CD4-positive, alpha-beta T cell (primary cell): Measurements from ENCODE around the gene SEPTIN1. TPM values are rescaled to one million over a fixed set of nuclear protein-coding genes. Genes with fewer than 3 reads are reported as not detected.
"Not testable (repeated sequence)": the region's sequence is repeated elsewhere in the genome, so short reads cannot be mapped to it uniquely, and the experiment has no call there.

Experiments used
- ATAC-seq: fragments of 200-7000 bp; cut with Tn5 transposase; one replicate; pipeline ENCODE4 v1.10.0; 2022; ENCODE audit warnings: mild to moderate bottlenecking; ENCODE audit not compliant: poor library complexity
- CTCF ChIA-PET: fragments of 350-600 bp; sonication (Branson Sonifier 250); formaldehyde crosslinking; loops from one replicate; lab custom pipeline; 2021; ENCODE audit warnings: antibody characterized with exemption, inconsistent platforms; lab: Charles Lee
- POLR2A ChIA-PET: fragments of 350-600 bp; sonication (Branson Sonifier 250); formaldehyde crosslinking; loops from one replicate; lab custom pipeline; 2021; ENCODE audit warnings: antibody characterized with exemption, inconsistent platforms; lab: Charles Lee
- DNase-seq, 14 experiments: peaks; one replicate each; pipeline ENCODE4 v3.0.0-alpha.2; 2013 to 2020; ENCODE audit warnings: mixed read lengths in 2 of 14
- H3K27ac ChIP-seq, 2 donors: one replicate each; pipeline versions ENCODE4 v1.5.1 to v1.7.0; 2013; ENCODE audit warnings: low read length in 2 of 2, low read depth in 1 of 2, mild to moderate bottlenecking in 1 of 2
- H3K27me3 ChIP-seq, 2 experiments: 1 replicate in 1 of 2; 2 replicates in 1 of 2; pipeline versions ENCODE4 v1.6.1 to v1.7.0; 2013; ENCODE audit warnings: low read length in 2 of 2, control low read depth in 1 of 2, mild to moderate bottlenecking in 1 of 2, moderate library complexity in 1 of 2; ENCODE audit not compliant: insufficient read depth in 2 of 2, control insufficient read depth in 1 of 2
- H3K36me3 ChIP-seq: one replicate; pipeline ENCODE4 v1.6.1; 2013; ENCODE audit warnings: low read length, control low read depth; ENCODE audit not compliant: insufficient read depth
- H3K4me1 ChIP-seq: one replicate; pipeline ENCODE4 v1.6.1; 2013; ENCODE audit warnings: low read length, control low read depth; ENCODE audit not compliant: insufficient read depth
- H3K4me3 ChIP-seq: one replicate; pipeline ENCODE4 v1.5.1; 2013; ENCODE audit warnings: mild to moderate bottlenecking, low read length, moderate library complexity
- H3K9me3 ChIP-seq, 2 experiments: 1 replicate in 1 of 2; 2 replicates in 1 of 2; pipeline versions ENCODE4 v1.6.1 to v1.7.0; 2013; ENCODE audit warnings: low read length in 2 of 2, mild to moderate bottlenecking in 2 of 2, control low read depth in 1 of 2, moderate library complexity in 1 of 2; ENCODE audit not compliant: control insufficient read depth in 1 of 2, insufficient read depth in 1 of 2
- H3K27ac Mint-ChIP-seq: one replicate; pipeline ENCODE4 v1.8.0; 2020; ENCODE audit warnings: mixed read lengths
- H3K27me3 Mint-ChIP-seq: one replicate; pipeline ENCODE4 v1.8.0; 2021; ENCODE audit warnings: mixed read lengths
- H3K36me3 Mint-ChIP-seq: one replicate; pipeline ENCODE4 v1.8.0; 2021; ENCODE audit warnings: low read depth, mixed read lengths
- H3K4me1 Mint-ChIP-seq: one replicate; pipeline ENCODE4 v1.8.0; 2021; ENCODE audit warnings: low read depth, mixed read lengths
- H3K4me3 Mint-ChIP-seq: one replicate; pipeline ENCODE4 v1.8.0; 2020; ENCODE audit warnings: mild to moderate bottlenecking, mixed read lengths
- H3K9me3 Mint-ChIP-seq: one replicate; pipeline ENCODE4 v1.8.0; 2020; ENCODE audit warnings: mixed read lengths
- intact Hi-C, 2 experiments: fragments of 100-400 bp; cut with DNase I in 1 of 2; cut with micrococcal nuclease in 1 of 2; formaldehyde crosslinking; loops; one replicate each; pipeline versions ENCODE4 v1.15.1 to v1.9.0; 2023 to 2025; cut with DNase I, micrococcal nuclease
- total RNA-seq, 174 experiments: library from RNA in 2 of 174; stranded (reverse) in 2 of 174; gene quantifications; one replicate each; pipeline ENCODE4 v1.2.3 and lab custom pipeline; 2021 to 2026
- TF ChIP-seq, protein P1 (sequence below): fragments of 200-600 bp; IDR thresholded peaks from one replicate; pipeline ENCODE4 v1.8.0; 2022; ENCODE audit warnings: antibody characterized with exemption, mild to moderate bottlenecking

The SEPTIN1 gene
- total RNA-seq, 2 experiments from 2014 or later = 161 to 163 TPM

DNA sequence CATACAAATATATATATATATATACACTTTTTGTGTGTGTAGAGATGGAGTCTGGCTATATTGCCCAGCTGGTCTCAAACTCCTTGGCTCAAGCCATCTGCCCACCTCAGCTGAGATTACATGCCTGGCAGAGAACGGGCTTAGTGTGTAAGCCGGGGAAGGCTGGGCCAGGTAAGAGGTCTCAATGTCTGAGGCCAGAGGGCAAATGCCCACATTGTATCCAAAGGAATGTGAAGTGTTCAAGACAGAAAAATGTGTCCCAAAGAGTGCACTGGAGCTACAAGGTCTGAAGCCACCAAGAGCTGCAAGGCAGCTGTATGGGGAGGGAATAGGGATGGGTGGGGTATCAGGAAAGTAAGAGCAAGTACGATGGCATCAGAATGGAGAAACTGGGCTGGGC is 36.1 kb downstream of the SEPTIN1 start:
- intact Hi-C loops = no loop called here
- POLR2A ChIA-PET = no interaction called here

DNA sequence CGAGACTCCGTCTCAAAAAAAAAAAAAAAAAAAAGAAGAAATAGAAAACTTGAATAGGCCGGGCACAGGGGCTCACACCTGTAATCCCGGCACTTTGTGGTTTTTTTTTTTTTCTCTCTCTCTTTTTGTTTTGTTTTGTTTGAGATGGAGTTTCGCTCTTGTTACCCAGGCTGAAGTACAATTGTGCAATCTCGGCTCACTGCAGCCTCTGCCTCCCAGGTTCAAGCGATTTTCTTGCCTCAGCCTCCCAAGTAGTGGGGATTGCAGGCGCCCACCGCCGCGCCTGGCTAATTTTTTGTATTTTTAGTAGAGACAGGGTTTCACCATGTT is 38.9 kb downstream of the SEPTIN1 start:
- H3K27me3 ChIP-seq, H3K27ac ChIP-seq, intact Hi-C loops, CTCF ChIA-PET, H3K4me1 Mint-ChIP-seq, H3K36me3 Mint-ChIP-seq, H3K9me3 ChIP-seq, POLR2A ChIA-PET, H3K4me3 ChIP-seq, H3K9me3 Mint-ChIP-seq, DNase-seq, H3K36me3 ChIP-seq, H3K4me3 Mint-ChIP-seq, H3K27ac Mint-ChIP-seq, H3K27me3 Mint-ChIP-seq, H3K4me1 ChIP-seq, ATAC-seq: not testable (repeated sequence)

More for the DNA sequence above, 36.1 kb downstream of the SEPTIN1 start:
- CTCF ChIA-PET = interaction anchor here (0.8 kb wide), 1 partner anchor 63 kb away, joined by 3 read pairs; no protein-coding TSS in a partner anchor
- H3K36me3 Mint-ChIP-seq = peaks cover 21% of the 10 kb centered on the region
- DNase-seq (no peak), ATAC-seq (no peak)
- H3K9me3 Mint-ChIP-seq = no peaks in the 10 kb centered on the region
- Histone ChIP-seq H3K4me3 (no peak overlapping the region), H3K27me3 (no peaks in the 10 kb centered on the region), H3K27ac (no peak overlapping the region), H3K36me3 (peaks cover 11% of the 10 kb centered on the region), H3K9me3 (no peaks in the 10 kb centered on the region), H3K4me1 (no peaks in the 10 kb centered on the region)
- no peak overlapping the region for H3K4me3 Mint-ChIP-seq
- peaks cover 7% of the 10 kb centered on the region for H3K4me1 Mint-ChIP-seq
- H3K27ac Mint-ChIP-seq = no peak overlapping the region
- H3K27me3 Mint-ChIP-seq = no peaks in the 10 kb centered on the region
- TF ChIP-seq, protein P1, sequence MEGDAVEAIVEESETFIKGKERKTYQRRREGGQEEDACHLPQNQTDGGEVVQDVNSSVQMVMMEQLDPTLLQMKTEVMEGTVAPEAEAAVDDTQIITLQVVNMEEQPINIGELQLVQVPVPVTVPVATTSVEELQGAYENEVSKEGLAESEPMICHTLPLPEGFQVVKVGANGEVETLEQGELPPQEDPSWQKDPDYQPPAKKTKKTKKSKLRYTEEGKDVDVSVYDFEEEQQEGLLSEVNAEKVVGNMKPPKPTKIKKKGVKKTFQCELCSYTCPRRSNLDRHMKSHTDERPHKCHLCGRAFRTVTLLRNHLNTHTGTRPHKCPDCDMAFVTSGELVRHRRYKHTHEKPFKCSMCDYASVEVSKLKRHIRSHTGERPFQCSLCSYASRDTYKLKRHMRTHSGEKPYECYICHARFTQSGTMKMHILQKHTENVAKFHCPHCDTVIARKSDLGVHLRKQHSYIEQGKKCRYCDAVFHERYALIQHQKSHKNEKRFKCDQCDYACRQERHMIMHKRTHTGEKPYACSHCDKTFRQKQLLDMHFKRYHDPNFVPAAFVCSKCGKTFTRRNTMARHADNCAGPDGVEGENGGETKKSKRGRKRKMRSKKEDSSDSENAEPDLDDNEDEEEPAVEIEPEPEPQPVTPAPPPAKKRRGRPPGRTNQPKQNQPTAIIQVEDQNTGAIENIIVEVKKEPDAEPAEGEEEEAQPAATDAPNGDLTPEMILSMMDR = no peak

DNA sequence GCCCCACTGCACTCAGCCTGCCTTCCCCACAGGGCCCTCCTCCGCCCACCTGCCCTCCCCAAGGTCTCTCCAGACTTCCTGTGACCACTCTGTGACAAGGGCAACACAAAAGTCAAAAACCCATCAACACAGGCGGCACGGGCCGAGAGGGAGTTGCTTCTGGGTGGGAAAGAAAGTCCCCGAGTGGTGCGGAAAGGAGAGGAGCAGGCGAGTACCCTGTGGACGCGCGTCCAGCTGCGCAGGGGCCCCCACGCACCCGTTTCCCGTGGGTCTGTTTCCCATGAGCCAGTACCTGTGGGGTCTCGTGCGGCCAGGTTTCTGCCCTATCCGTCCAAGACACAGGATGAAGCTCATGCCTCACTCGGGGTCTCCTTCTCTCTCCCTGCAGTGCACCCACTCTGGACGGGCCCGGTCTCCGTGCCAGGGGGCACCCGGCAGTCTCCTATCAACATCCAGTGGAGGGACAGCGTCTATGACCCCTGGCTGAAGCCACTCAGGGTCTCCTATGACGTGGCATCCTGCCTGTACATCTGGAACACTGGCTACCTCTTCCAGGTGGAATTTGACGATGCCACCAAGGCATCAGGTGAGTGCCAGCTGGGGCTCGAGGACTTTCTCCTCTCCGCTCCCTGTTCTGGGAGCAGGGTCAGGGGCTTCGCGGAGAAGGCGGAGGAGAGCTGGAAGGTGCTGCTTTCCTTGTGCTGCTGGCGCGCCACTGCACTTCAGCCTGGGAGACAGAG is 39.4 kb downstream of the SEPTIN1 start:
- POLR2A ChIA-PET = no interaction called here

GRCh38 chr16:30341971-30342370 is 40.4 kb downstream of the SEPTIN1 start:
- DNase-seq = peak in 1 of 14 experiments; percentile 25
- H3K27ac ChIP-seq, H3K4me3 Mint-ChIP-seq, intact Hi-C loops, H3K4me1 ChIP-seq, H3K36me3 ChIP-seq, H3K9me3 ChIP-seq, H3K27ac Mint-ChIP-seq, H3K9me3 Mint-ChIP-seq, ATAC-seq, H3K27me3 Mint-ChIP-seq, H3K4me3 ChIP-seq, H3K36me3 Mint-ChIP-seq, H3K4me1 Mint-ChIP-seq, H3K27me3 ChIP-seq: not testable (repeated sequence)
- POLR2A ChIA-PET = interaction anchor here (1.1 kb wide), 1 partner anchor 76 kb away, joined by 3 read pairs; no protein-coding TSS in a partner anchor
- CTCF ChIA-PET = interaction anchor here (0.6 to 1.6 kb wide), 2 partner anchors 68 to 84 kb away, joined by 3 to 6 read pairs; no protein-coding TSS in a partner anchor

More for the DNA sequence above, 39.4 kb downstream of the SEPTIN1 start:
- H3K27me3 ChIP-seq = no peaks in the 10 kb centered on the region
- H3K9me3 ChIP-seq = no peaks in the 10 kb centered on the region
- TF ChIP-seq, protein P1 = no peak
- no peak overlapping the region for H3K27ac Mint-ChIP-seq
- no peaks in the 10 kb centered on the region for H3K36me3 ChIP-seq
- no peak overlapping the region for H3K4me3 Mint-ChIP-seq
- CTCF ChIA-PET = interaction anchor here (1.6 kb wide), 1 partner anchor 67 kb away, joined by 6 read pairs; no protein-coding TSS in a partner anchor
- peaks cover 5% of the 10 kb centered on the region for H3K4me1 ChIP-seq
- no peak for DNase-seq
- no peaks in the 10 kb centered on the region for H3K9me3 Mint-ChIP-seq
- no peak overlapping the region for H3K27ac ChIP-seq
- H3K4me1 Mint-ChIP-seq = peaks cover 6% of the 10 kb centered on the region
- ATAC-seq = no peak
- no peaks in the 10 kb centered on the region for H3K36me3 Mint-ChIP-seq
- no peak overlapping the region for H3K4me3 ChIP-seq
- H3K27me3 Mint-ChIP-seq = no peaks in the 10 kb centered on the region
- intact Hi-C loops = no loop called here
